A549 (cell line): ENCODE results near the gene GPBAR1. TPM values are rescaled to one million over a fixed set of nuclear protein-coding genes. Genes with fewer than 3 reads are reported as not detected.

Experiments
- ATAC-seq, 2 experiments: fragments of 200-7000 bp in 1 of 2; fragments of >200 bp in 1 of 2; cut with Nextera tagmentation in 1 of 2; cut with Tn5 transposase in 1 of 2; 3 replicates each; pipeline versions ENCODE4 v1.8.0 to v1.9.1; 2018 to 2020; ENCODE audit warnings: mild to moderate bottlenecking in 1 of 2, moderate library complexity in 1 of 2
- CTCF ChIA-PET: fragments of 300-600 bp; sonication (Branson Sonifier 250); formaldehyde crosslinking; extraction: SDS; loops from one replicate; lab custom pipeline; 2021; ENCODE audit warnings: antibody characterized with exemption, inconsistent platforms; lab: Yijun Ruan, JAX
- POLR2A ChIA-PET: fragments of 350-600 bp; formaldehyde crosslinking; extraction: SDS; loops from one replicate; lab custom pipeline; 2021; ENCODE audit warnings: antibody characterized with exemption, inconsistent platforms; lab: Yijun Ruan, JAX
- DNase-seq, 2 experiments: peaks; one replicate each; pipeline versions ENCODE4 v3.0.0 to v3.0.0-alpha.2; 2011 to 2016; ENCODE audit warnings: low read depth in 1 of 2, low spot score in 1 of 2
- FAIRE-seq: peaks from 2 replicates; lab custom pipeline; 2011; peaks lifted over from hg19 to GRCh38; lab: Jason Lieb, UNC
- H3K27ac ChIP-seq, 2 experiments: fragments of >200 bp; sonication (Bioruptor Twin); formaldehyde crosslinking; 3 replicates each; pipeline ENCODE4 v1.5.1; 2016 to 2017
- H3K4me1 ChIP-seq: fragments of >200 bp; sonication (Bioruptor Twin); formaldehyde crosslinking; 3 replicates; pipeline ENCODE4 v1.6.1; 2016
- H3K4me2 ChIP-seq: fragments of >200 bp; sonication (Bioruptor Twin); formaldehyde crosslinking; 3 replicates; pipeline ENCODE4 v1.6.1; 2016
- H3K4me3 ChIP-seq: fragments of >200 bp; sonication (Bioruptor Twin); formaldehyde crosslinking; 3 replicates; pipeline ENCODE4 v1.5.1; 2016
- H3K9me3 ChIP-seq: fragments of >200 bp; sonication (Bioruptor Twin); formaldehyde crosslinking; 3 replicates; pipeline ENCODE4 v1.6.1; 2016
- ATOH8 ChIP-seq: fragments of 250-450 bp; sonication (Bioruptor Pico); IDR thresholded peaks from 2 replicates; pipeline ENCODE4 v1.5.0; 2020; ENCODE audit warnings: low read depth, mild to moderate bottlenecking, moderate library complexity
- BCL3 ChIP-seq: fragments of >200 bp; sonication (Bioruptor Twin); formaldehyde crosslinking; IDR thresholded peaks from 3 replicates; pipeline ENCODE4 v1.6.1; 2016
- CBX2 ChIP-seq: fragments of 200-600 bp; sonication (generic); IDR thresholded peaks from 2 replicates; pipeline ENCODE4 v1.6.1; 2016; ENCODE audit warnings: low read depth, mild to moderate bottlenecking, borderline replicate concordance
- CBX8 ChIP-seq: fragments of 200-600 bp; sonication (generic); IDR thresholded peaks from 2 replicates; pipeline ENCODE4 v1.6.1; 2016
- CHD4 ChIP-seq: fragments of 200-600 bp; sonication (generic); IDR thresholded peaks from 2 replicates; pipeline ENCODE4 v1.6.1; 2016; ENCODE audit warnings: antibody characterized with exemption, mild to moderate bottlenecking, borderline replicate concordance
- E2F6 ChIP-seq: IDR thresholded peaks from 2 replicates; pipeline ENCODE4 v1.6.1; 2012; ENCODE audit warnings: low read depth, borderline replicate concordance
- EP300 ChIP-seq, 2 experiments: fragments of >200 bp; sonication (Bioruptor Twin); formaldehyde crosslinking; IDR thresholded peaks; 2 replicates in 1 of 2; 3 replicates in 1 of 2; pipeline ENCODE4 v1.6.1; 2016 to 2017
- ESRRA ChIP-seq: fragments of 150-350 bp; IDR thresholded peaks from 2 replicates; pipeline ENCODE4 v1.6.1; 2014; ENCODE audit warnings: mild to moderate bottlenecking, low read length, borderline replicate concordance
- FOSB ChIP-seq: fragments of 250-450 bp; sonication (Bioruptor Pico); IDR thresholded peaks from 2 replicates; pipeline ENCODE4 v1.5.0; 2020; ENCODE audit warnings: mild to moderate bottlenecking, moderate library complexity
- FOSL2 ChIP-seq, 2 experiments: fragments of 450-650 bp in 1 of 2; fragments of >200 bp in 1 of 2; sonication (Bioruptor Twin) in 1 of 2; formaldehyde crosslinking; IDR thresholded peaks; 2 replicates each; pipeline versions ENCODE4 v1.5.0 to v1.6.1; 2016 to 2020; ENCODE audit warnings: mild to moderate bottlenecking in 1 of 2, moderate library complexity in 1 of 2
- FOXS1 ChIP-seq: fragments of 250-450 bp; sonication (Bioruptor Pico); IDR thresholded peaks from 2 replicates; pipeline ENCODE4 v1.5.0; 2020; ENCODE audit warnings: mild to moderate bottlenecking, moderate library complexity
- HOXB13 ChIP-seq: fragments of 250-450 bp; sonication (Bioruptor Pico); IDR thresholded peaks from 2 replicates; pipeline ENCODE4 v1.5.0; 2020; ENCODE audit warnings: low read depth, mild to moderate bottlenecking, moderate library complexity
- KDM1A ChIP-seq: fragments of 200-600 bp; sonication (generic); IDR thresholded peaks from 2 replicates; pipeline ENCODE4 v1.6.1; 2016; ENCODE audit warnings: low read depth, mild to moderate bottlenecking
- MYC ChIP-seq: IDR thresholded peaks from 2 replicates; pipeline ENCODE4 v1.6.1; 2012; ENCODE audit warnings: mild to moderate bottlenecking, inconsistent platforms, low read length, improper control_type of control experiment, borderline replicate concordance
- NFE2L2 ChIP-seq: fragments of 150-350 bp; conservative IDR thresholded peaks from 2 replicates; pipeline ENCODE4 v1.6.1; 2014; ENCODE audit warnings: low read length
- NPAS2 ChIP-seq: fragments of 250-450 bp; sonication (Bioruptor Pico); IDR thresholded peaks from 2 replicates; pipeline ENCODE4 v1.8.0; 2022; ENCODE audit warnings: mild to moderate bottlenecking, moderate library complexity, borderline replicate concordance
- NR3C1 ChIP-seq: fragments of >200 bp; sonication (Bioruptor Twin); formaldehyde crosslinking; IDR thresholded peaks from 3 replicates; pipeline ENCODE4 v1.6.1; 2017
- PBX3 ChIP-seq: IDR thresholded peaks from 2 replicates; pipeline ENCODE4 v1.6.1; 2012
- POLR2A ChIP-seq: IDR thresholded peaks from 2 replicates; pipeline ENCODE4 v1.6.1; 2012; ENCODE audit warnings: mild to moderate bottlenecking, low read length
- RAD21 ChIP-seq, 2 experiments: fragments of >200 bp in 1 of 2; sonication (Bioruptor Twin) in 1 of 2; formaldehyde crosslinking in 1 of 2; IDR thresholded peaks in 1 of 2; conservative IDR thresholded peaks in 1 of 2; 2 replicates in 1 of 2; 3 replicates in 1 of 2; pipeline ENCODE4 v1.6.1; 2012 to 2018; ENCODE audit warnings: inconsistent platforms in 1 of 2
- RCOR1 ChIP-seq: fragments of 150-350 bp; IDR thresholded peaks from 2 replicates; pipeline ENCODE4 v1.6.1; 2014; ENCODE audit warnings: antibody characterized with exemption, low read length, low read depth
- SREBF2 ChIP-seq: fragments of 450-650 bp; IDR thresholded peaks from 2 replicates; pipeline ENCODE4 v1.6.1; 2014; ENCODE audit warnings: mild to moderate bottlenecking, moderate library complexity
- USF2 ChIP-seq: fragments of 450-650 bp; IDR thresholded peaks from 2 replicates; pipeline ENCODE4 v1.6.1; 2014; ENCODE audit warnings: antibody characterized with exemption
- ZFP36 ChIP-seq: fragments of 450-650 bp; IDR thresholded peaks from 2 replicates; pipeline ENCODE4 v1.6.1; 2014; ENCODE audit warnings: borderline replicate concordance; ENCODE audit not compliant: partially characterized antibody
- ZNF302 ChIP-seq: fragments of 250-450 bp; sonication (Bioruptor Pico); IDR thresholded peaks from 2 replicates; pipeline ENCODE4 v1.9.0; 2021; ENCODE audit warnings: inconsistent platforms, mild to moderate bottlenecking, moderate library complexity
- ZSCAN20 ChIP-seq: fragments of 250-450 bp; sonication (Bioruptor Pico); IDR thresholded peaks from 2 replicates; pipeline ENCODE4 v1.8.0; 2022; ENCODE audit warnings: mild to moderate bottlenecking, moderate library complexity
- WGBS: methylation state at CpG from one replicate; pipeline ENCODE4 v1.1.6; 2017; ENCODE audit errors: missing lambda C conversion rate; 5-methylcytosine and 5-hydroxymethylcytosine counted together
- polyA plus RNA-seq, 4 experiments: library from polyadenylated mRNA; depleted of rRNA in 3 of 4; stranded (reverse); fragments of >200 nt; fragmentation: RNase III in 1 of 4; extraction: RNeasy Plus Mini Kit Qiagen cat#74134 plus additional on column Dnase treatment in 1 of 4; gene quantifications; 2 replicates in 3 of 4; 3 replicates in 1 of 4; pipeline ENCODE4 v1.2.3, GENCODE V29; 2011 to 2017

The GPBAR1 gene
- polyA plus RNA-seq, 2 of the 4 experiments (the other 2 are of a cell fraction) = 0.06 to 0.12 TPM

DNA sequence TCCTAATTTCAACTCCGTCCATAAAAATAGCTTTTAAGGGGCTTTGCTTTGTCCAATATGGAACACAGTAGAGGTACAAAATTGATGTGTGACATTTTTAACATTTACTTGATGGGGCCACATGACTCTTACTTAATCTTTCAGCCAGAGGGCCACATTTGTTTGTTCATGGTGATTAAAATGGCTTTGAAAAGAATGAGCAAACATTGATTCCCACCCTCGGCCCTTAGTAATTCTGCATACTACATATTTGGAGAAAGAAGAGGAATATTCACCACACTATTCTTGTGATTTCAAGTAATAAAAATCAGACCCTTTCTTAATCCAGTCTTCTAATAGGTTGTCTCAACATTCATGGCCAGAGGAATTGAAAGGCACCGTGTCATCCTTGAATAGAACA lies 26.3 kb upstream of the GPBAR1 start:
- Histone ChIP-seq H3K9me3 (no peaks in the 10 kb centered on the region), H3K4me2 (no peak overlapping the region), H3K27ac (no peak overlapping the region), H3K4me1 (peaks cover 21% of the 10 kb centered on the region), H3K4me3 (no peak overlapping the region)
- POLR2A ChIA-PET = no interaction called here
- WGBS = 40% methylated on average over 3 of the region's 3 CpGs
- CTCF ChIA-PET = interaction anchor here (1.1 kb wide), 1 partner anchor 18 kb away, joined by 3 read pairs; no protein-coding TSS in a partner anchor
- ATAC-seq = no peak
- no peak for FAIRE-seq
- no peak for DNase-seq
- no peak for TF ChIP-seq ZFP36
- no peak for TF ChIP-seq ZNF302 (CRISPR knock-in tag)
- no peak for TF ChIP-seq CBX2
- TF ChIP-seq RAD21 (conservative IDR thresholded peaks at IDR 0.05 in 1 of 2, IDR thresholded peaks at IDR 0.05 in 1 of 2) = no peak
- TF ChIP-seq SREBF2 = no peak
- no peak for TF ChIP-seq USF2
- no peak for TF ChIP-seq NFE2L2
- TF ChIP-seq, all 56 proteins: peak for 0

- Histone ChIP-seq H3K27ac (no peak overlapping the region), H3K4me3 (no peak overlapping the region), H3K9me3 (no peaks in the 10 kb centered on the region), H3K4me1 (peaks cover 16% of the 10 kb centered on the region; the same call in 2 of the 3 replicates), H3K4me2 (no peak overlapping the region)
- TF ChIP-seq ZFP36 = no peak
- TF ChIP-seq PBX3 = no peak
- TF ChIP-seq HOXB13 (CRISPR knock-in tag) = no peak
- TF ChIP-seq KDM1A = no peak
- TF ChIP-seq ZSCAN20 (CRISPR knock-in tag) = no peak
- TF ChIP-seq ZNF302 (CRISPR knock-in tag) = no peak
- no peak for TF ChIP-seq NPAS2 (CRISPR knock-in tag)
- TF ChIP-seq USF2 = no peak
- no peak for TF ChIP-seq BCL3
- no peak for TF ChIP-seq CBX8
- WGBS = 98% methylated on average over 2 of the region's 2 CpGs
- POLR2A ChIA-PET = no interaction called here
- ATAC-seq (no peak), FAIRE-seq (no peak), DNase-seq (no peak)
- CTCF ChIA-PET = interaction anchor here (0.7 to 1.1 kb wide), 2 partner anchors 18 to 28 kb away, joined by 3 read pairs; no protein-coding TSS in a partner anchor
Observed at GRCh38 chr2:218235017-218235416, 25.8 kb upstream of the GPBAR1 start.

GRCh38 chr2:218236829-218237228 lies 24.0 kb upstream of the GPBAR1 start:
- no peak for TF ChIP-seq E2F6
- no peak for TF ChIP-seq POLR2A
- no peak for TF ChIP-seq EP300 (IDR thresholded peaks at IDR 0.05)
- no peak for TF ChIP-seq RCOR1
- TF ChIP-seq FOSL2 (IDR thresholded peaks at IDR 0.05) = no peak
- TF ChIP-seq FOSL2 (CRISPR knock-in tag; IDR thresholded peaks at IDR 0.05) = no peak
- TF ChIP-seq ATOH8 = no peak
- TF ChIP-seq FOSB = no peak
- no peak for TF ChIP-seq FOXS1 (CRISPR knock-in tag)
- no peak for TF ChIP-seq ZSCAN20 (CRISPR knock-in tag)
- TF ChIP-seq NR3C1 = no peak
- TF ChIP-seq MYC = no peak
- TF ChIP-seq ESRRA = no peak
- no peak for TF ChIP-seq HOXB13 (CRISPR knock-in tag)
- TF ChIP-seq NPAS2 (CRISPR knock-in tag) = no peak
- TF ChIP-seq CHD4 = no peak
- no peak for FAIRE-seq
- ATAC-seq = no peak

More at GRCh38 chr2:218236829-218237228, 24.0 kb upstream of the GPBAR1 start:
- H3K27ac ChIP-seq = no peak overlapping the region
- H3K9me3 ChIP-seq = no peaks in the 10 kb centered on the region
- no peak overlapping the region for H3K4me3 ChIP-seq
- DNase-seq = no peak
- H3K4me2 ChIP-seq = no peak overlapping the region
- 93% methylated on average over 4 of the region's 4 CpGs for WGBS
- ChIA-PET POLR2A (no interaction called here), CTCF (no interaction called here)
- peaks cover 7% of the 10 kb centered on the region; the same call in 2 of the 3 replicates for H3K4me1 ChIP-seq
